Measurements from ENCODE around the gene ZFAND3.

ZFAND3 gene

GRCh38 chr6:38004908-38005307 is 185.4 kb downstream of the ZFAND3 start:
- no peak for DNase-seq (ENCODE audit: low spot score)

DNA sequence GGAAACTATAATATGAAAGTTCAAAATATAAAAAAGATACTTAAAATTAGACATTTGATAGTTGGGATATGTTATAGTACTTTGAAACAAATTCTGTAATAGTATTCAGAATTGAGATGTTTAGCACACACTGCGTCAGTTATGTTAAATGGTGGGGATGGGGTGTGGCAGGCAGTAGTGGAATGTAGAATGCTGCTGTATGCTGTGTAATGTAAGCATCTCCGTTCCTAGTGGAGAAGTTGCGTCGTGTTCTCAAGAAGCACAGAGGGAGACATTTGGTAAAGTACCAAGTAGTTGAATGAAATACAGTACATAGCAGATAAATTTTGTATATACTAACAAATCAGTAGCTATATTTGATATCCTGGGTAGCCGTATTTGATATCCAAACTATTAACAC is 192.4 kb downstream of the ZFAND3 start:
- no peak for DNase-seq (ENCODE audit: low spot score)

DNA sequence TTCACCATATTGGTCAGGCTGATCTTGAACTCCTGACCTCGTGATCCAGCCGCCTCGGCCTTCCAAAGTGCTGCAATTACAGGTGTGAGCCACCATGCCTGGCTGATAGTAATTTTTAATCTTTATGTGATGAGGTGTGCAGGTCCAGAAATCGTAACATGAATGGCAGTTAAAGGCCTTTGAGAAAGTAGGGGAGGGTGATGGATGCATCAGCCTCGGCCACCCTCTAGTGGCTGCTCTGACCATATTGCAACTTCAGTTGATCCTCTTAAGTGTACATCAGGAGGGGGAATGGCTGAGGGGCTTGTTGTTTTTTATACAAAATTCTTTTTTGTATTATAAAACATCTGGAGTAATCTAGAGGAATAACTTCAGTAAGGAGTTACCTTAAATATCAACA is 193.0 kb downstream of the ZFAND3 start:
- peak; percentile 41 for DNase-seq (ENCODE audit: low spot score)

DNA sequence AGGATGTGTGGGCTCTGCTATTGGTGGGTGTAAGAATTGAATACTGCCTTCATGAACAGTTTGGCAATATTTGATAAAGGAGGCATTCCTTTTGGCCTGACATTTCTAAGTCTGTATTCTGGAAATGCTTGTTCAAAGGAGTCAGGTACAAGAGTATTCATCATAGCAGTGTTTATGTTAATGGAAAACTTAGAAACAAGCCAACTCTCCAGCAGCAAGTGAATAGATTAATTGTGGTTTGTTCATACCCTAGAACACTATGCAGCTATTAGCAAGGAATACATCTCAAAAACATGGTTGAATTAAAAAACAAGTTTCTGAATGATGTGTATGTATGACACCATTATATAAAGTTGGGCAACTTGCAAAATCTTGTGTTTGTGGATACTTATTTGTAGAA is 195.8 kb downstream of the ZFAND3 start:
- DNase-seq (ENCODE audit: low spot score): no peak

GRCh38 chr6:38016824-38017223 is 197.3 kb downstream of the ZFAND3 start:
- no peak for DNase-seq (ENCODE audit: low spot score)

- DNase-seq (ENCODE audit: low spot score): no peak
Observed at GRCh38 chr6:38018755-38019165, 199.2 kb downstream of the ZFAND3 start.

GRCh38 chr6:38020593-38020992 is 201.1 kb downstream of the ZFAND3 start:
- DNase-seq (ENCODE audit: low spot score): no peak

- no peak for DNase-seq (ENCODE audit: low spot score)
Observed at GRCh38 chr6:38021029-38021428, 201.5 kb downstream of the ZFAND3 start.

DNA sequence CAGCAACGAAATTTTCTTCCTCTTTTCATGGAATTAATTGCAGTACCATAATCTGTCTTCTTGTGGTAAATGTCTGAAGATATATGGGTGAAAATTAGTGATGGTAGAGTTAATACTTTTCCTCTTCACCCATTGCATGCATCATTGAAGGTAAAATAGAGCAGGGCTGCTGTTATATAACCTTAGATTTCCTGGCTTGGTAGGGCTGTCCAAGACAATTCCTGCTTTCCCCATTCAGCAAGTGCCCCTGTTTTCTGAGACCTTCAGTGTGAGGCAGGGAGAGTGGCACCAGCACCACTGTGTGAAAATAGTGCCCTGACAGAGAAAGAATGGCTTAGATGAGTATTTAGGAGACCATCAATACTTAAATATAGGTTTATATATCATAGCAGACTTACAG is 202.0 kb downstream of the ZFAND3 start:
- DNase-seq (ENCODE audit: low spot score): no peak

GRCh38 chr6:38022688-38023087 is 203.2 kb downstream of the ZFAND3 start:
- DNase-seq (ENCODE audit: low spot score): no peak

DNA sequence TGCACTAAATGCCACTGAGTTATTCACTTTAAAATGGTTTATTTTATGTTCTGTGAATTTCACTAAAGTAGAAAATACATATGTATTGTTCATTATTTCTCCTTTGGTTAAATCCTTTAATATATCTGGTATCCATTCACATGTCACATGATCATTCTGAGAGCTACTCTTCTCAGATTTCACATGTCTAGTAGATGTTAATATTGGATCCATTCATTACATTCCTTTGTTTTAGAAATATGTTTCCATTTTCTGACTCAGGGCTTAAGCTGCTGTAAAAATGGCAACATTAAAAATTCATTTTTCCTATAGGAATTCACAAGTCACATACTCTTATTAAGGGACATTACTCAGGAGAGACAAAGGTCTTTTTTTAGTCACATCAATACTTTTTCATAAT is 205.4 kb downstream of the ZFAND3 start:
- DNase-seq (ENCODE audit: low spot score): no peak

DNA sequence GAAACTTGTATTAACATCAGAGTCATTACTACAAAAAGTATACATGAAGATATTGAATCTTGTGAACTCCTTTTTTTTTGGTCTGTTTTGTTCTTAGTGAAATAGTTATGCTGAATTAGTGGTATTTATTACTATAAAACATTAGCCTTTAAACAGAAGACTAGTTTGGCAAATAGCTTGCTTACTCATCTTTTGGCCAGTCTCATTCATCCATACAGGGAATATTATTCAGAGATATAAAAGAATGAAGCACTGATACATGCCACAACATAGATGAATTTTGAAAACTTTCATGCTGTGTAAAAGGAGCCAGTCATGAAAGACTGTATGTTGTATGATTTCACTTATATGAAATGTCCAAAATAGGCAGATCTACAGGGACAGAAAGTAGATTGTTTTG is 205.9 kb downstream of the ZFAND3 start:
- DNase-seq (ENCODE audit: low spot score): no peak

GRCh38 chr6:38027685-38028373 is 208.3 kb downstream of the ZFAND3 start:
- no peak for DNase-seq (ENCODE audit: low spot score)

DNA sequence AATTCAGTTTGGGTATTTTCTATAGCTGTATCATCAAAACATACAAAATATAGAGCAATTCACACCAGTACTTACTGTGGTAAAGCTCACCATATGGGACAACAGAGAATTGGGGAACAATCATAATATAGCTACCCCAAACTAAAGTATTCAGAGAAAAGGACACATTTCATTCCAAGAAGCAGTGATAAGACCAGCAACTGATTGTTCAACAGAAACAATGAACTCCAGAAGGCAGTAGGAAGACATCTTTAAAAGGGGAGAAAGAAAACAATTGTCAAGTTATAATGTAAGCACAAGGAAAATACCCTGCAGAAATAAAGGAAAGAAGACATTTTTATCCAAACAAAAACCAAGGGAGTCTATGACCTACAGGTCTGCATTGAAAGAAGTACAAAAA is 210.9 kb downstream of the ZFAND3 start:
- DNase-seq (ENCODE audit: low spot score): no peak

DNA sequence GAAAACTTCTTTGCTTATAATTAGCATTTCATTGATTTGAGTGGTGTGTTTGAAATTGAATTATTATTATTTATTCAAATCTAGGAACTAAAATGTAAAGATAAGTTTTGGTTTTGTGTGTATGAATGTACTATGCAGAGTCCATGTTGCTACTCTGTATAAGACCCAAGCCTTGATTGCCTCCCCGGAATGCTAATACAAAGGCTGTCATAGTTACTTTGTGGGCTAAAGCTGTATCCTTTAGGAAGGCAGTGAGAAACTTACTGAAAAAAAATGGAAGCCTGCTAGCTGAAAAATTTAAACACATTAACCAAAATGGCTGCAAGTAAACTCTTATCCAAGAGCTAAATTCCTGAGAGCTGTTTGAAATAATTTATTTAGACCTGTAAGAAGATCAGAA is 213.3 kb downstream of the ZFAND3 start:
- DNase-seq (ENCODE audit: low spot score): no peak

- DNase-seq (ENCODE audit: low spot score): no peak
Observed at GRCh38 chr6:38033442-38033982, 214.0 kb downstream of the ZFAND3 start.

GRCh38 chr6:38034274-38034914 is 214.9 kb downstream of the ZFAND3 start:
- no peak for DNase-seq (ENCODE audit: low spot score)

DNA sequence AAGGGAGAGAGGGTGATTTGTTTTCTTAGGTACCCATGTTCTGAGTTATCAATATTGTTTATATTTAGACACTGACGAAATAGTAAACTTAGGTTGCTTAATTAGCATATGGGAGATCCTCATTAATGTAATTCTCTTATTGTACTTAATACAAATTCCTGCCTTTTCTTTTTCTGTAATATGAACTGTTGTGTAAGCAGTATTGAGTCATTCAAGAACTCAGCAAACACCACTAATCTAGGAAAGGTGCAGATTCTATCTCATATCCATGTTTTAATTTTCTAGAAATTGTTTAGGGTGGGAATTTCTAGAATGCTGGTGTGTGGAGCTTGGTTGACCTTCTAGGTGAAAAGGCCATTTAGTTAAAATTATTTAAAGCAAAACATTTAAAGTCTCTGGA is 216.0 kb downstream of the ZFAND3 start:
- DNase-seq (ENCODE audit: low spot score): no peak

- DNase-seq (ENCODE audit: low spot score): no peak
Observed at GRCh38 chr6:38039502-38039901, 220.0 kb downstream of the ZFAND3 start.

GRCh38 chr6:38040254-38040653 is 220.7 kb downstream of the ZFAND3 start:
- no peak for DNase-seq (ENCODE audit: low spot score)

DNA sequence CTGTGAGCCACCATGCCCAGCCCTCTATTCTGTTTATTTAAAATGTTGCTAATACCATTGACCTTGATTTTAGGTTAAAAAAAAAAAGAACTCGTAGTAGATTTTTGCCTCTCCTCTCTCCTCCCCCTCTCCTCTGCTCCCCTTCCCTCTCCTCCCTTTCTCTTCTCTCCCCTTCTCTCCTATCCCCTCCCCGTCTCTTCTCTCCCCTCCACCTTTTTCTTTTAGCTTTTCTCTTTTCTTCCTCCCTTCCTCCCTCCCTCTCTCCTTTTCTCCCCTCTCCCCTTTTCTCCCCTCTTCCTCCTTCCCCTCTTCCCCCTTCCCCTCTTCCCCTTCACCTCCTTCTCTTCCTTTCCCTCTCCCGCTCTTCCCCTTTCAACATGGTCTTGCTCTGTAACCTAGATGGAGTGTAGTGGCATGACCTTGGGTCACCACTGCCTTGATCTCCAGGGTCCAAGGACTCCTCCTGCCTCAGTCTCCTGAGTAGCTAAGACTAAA is 223.8 kb downstream of the ZFAND3 start:
- DNase-seq (ENCODE audit: low spot score): no peak

DNA sequence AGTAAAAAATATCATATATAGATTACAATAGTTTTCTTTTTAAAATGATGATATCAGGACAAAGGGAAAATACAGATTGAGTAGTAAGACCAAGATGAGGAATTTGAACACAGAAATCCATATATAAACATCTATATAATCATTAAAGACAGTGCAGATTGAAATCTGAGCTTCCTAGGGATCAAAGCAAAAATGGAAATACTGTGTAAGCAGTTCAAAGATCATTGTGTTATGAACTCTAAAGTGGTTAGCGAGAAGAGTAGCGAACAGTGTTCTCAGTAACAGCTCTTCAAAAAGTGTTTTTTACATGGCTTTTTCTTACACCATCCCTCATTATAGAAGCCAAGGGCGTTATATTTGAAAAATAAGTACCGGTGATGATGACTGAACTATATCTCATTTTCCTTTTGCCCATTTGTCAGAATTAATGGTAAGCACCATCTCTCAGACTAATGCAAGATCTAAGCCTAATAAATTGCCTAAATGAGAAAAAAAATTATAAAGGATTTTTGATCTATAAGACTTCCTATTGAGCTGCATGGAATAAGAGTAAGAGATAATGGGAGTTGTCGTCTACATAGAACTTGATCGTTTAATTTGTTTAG is 226.3 kb downstream of the ZFAND3 start:
- DNase-seq (ENCODE audit: low spot score): no peak

- no peak for DNase-seq (ENCODE audit: low spot score)
Observed at GRCh38 chr6:38047562-38047961, 228.0 kb downstream of the ZFAND3 start.
